Inflammatory macrophage treated with lipopolysaccharide for 4 hours (primary cell): Measurements from ENCODE around the gene KCNK3.

Experiments
- DNase-seq: peaks from one replicate; pipeline ENCODE4 v3.0.0-alpha.2; 2020

Gene KCNK3

GRCh38 chr2:26692897-26693849 is 651 bp downstream of the KCNK3 start:
- no peak for DNase-seq

GRCh38 chr2:26694001-26694400 is 1.5 kb downstream of the KCNK3 start:
- DNase-seq, result no peak

- DNase-seq, result no peak
Observed at GRCh38 chr2:26696351-26696816, 3.9 kb downstream of the KCNK3 start.

DNA sequence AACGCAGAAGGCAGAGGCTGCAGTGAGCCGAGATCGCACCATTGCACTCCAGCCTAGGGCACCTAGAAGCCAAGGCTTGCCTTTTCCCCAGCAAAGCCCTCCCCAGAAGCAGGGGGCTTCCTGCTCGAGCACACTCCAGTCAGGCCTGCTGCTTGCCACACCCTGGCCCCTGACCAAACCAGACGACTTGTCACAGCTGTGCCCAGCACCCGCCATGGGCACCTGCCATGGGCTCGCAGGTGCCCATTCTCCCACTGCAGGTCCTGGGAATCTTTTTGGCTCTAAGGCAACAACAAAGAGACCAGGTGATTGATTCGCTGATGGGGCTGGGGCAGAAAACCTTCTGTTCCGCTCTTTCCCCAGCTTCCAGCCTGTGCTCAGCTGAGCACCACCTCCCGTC is 4.9 kb downstream of the KCNK3 start:
- no peak for DNase-seq

DNA sequence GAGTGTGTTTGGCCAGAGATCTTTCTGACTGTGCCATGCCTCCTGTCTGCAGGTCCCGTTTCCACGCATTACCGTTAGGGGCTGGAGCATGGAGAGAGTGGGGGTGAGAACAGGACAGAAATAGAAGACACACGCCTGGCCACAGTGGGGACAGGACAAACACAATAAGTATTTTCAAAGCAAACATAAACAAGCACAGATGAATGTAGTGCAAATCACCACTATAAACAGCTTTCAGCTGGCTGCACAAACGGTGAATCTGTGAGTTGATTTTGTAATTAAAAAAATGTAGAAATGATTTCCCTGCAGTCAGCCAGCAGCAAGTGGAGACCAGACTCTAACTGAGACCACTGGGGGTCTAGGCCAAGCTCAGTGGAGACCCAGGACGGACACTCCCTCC is 6.8 kb downstream of the KCNK3 start:
- DNase-seq, result no peak

GRCh38 chr2:26700078-26700477 is 7.6 kb downstream of the KCNK3 start:
- no peak for DNase-seq

DNA sequence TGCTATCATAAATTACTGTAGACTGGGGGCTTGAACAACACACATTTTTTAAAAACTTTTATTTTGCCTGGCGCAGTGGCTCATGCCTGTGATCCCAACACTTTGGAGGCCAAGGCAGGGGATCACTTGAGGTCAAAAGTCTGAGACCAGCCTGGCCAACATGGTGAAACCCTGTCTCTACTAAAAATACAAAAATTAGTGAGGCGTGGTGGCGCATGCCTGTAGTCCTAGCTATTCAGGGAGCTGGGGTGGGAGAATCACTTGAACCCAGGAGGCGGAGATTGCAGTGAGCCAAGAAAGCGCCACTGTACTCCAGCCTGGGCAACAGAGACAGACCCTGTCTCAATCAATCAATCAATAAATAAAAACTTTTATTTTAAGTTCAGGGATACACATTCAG is 9.1 kb downstream of the KCNK3 start:
- DNase-seq, result no peak

GRCh38 chr2:26702025-26702424 is 9.5 kb downstream of the KCNK3 start:
- no peak for DNase-seq

DNA sequence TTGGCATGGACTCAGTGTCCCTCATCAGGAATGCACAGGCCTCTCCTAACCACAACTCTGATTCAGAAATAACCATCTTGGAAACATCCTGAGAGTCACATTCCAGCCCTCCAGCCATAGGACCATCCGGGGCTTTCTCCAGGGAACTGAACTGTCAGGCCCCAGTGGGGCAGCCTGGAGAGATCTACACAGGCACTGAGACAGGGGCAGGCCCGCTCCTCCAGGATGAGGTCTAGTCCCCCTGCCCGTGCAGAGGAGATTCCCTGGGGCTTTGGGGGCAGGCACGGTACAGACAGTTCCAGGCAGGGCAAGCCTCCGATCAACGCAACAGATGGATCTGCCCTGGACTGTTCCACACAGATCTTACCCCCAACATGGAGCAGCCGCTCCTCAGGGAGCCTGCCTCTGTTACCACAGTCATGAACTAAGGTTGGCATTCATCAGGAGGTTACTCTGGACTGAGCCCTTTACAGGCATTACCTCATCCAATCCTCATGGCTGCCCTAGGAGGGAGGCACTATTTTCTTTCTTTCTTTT is 12.0 kb downstream of the KCNK3 start:
- no peak for DNase-seq

- DNase-seq, result no peak
Observed at GRCh38 chr2:26705126-26705525, 12.6 kb downstream of the KCNK3 start.

DNA sequence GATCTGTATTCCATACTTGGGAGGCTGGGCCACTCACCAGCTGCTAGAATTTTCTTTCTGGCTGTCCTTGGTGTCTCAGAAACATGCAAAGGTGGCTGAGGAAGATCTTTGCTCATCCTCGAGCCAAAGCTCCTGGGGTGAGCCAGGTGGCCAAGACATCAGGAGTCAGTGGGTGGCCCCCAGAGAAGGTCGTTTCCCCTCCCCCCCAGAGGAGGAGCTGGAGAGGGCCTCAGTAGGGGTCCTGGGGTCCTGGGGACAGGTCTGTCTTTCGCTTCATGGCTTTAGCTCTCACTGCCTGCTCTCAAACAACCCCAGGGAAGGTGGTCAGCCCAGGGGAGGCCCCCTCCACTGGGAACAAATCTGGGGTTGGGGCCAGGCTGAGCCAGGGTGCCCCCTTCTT is 13.6 kb downstream of the KCNK3 start:
- DNase-seq, result no peak

GRCh38 chr2:26706616-26707473 is 14.3 kb downstream of the KCNK3 start:
- DNase-seq, result no peak

- no peak for DNase-seq
Observed at GRCh38 chr2:26707747-26708146, 15.2 kb downstream of the KCNK3 start.

DNA sequence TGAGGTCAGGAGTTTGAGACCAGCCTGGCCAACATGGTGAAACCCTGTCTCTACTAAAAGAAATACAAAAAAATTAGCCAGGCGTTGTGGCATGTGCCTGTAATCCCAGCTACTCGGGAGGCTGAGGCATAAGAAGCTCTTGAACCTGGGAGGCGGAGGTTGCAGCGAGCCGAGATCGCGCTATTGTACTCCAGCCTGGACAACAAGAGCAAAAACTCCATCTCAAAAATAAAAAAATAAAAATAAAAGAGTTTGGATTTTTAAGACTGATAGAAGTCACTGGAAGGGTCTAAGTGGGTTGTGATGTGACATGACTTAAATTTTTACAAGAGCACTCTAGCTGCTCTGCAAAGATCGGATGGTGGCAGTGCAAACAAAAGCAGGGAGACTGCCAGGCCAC is 15.9 kb downstream of the KCNK3 start:
- DNase-seq, result no peak

DNA sequence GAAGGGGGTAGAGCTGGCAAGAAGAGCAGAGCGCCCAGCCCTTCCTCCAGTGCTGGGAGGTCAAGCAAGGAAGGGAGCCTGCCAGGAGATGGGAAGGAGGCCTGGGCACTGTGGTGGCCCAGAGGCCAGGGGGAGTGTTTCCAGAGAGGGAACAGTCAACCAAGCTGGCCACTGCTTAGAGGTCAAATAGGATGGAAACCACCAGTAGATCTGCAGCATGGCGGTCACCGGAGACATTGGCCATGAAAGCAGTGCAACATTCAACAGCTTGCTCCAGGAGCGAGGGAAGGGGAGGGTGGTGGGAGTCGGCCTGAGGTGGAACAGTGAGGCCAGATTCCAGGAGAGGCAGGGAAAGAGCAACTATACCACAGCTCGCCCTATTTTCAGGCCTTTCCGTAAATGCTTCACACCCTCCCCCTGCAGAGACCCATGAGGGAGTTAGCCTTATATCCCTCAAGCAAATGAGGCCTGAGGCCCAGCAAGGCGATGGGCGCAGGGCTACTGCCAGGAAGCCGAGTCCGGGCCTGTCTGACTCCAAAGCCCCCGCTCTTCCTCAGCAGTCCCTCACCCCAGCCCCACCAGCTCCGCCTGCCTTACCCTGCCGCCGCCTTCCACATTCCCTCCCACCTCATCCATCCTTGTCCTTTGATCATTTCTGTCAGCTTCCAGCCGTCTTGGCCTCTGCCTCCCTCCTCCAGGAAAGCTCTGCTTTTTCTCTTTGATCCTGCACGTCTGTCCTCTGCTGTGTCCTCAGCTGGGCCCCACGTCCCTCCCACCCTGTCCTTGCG is 17.0 kb downstream of the KCNK3 start:
- no peak for DNase-seq

DNA sequence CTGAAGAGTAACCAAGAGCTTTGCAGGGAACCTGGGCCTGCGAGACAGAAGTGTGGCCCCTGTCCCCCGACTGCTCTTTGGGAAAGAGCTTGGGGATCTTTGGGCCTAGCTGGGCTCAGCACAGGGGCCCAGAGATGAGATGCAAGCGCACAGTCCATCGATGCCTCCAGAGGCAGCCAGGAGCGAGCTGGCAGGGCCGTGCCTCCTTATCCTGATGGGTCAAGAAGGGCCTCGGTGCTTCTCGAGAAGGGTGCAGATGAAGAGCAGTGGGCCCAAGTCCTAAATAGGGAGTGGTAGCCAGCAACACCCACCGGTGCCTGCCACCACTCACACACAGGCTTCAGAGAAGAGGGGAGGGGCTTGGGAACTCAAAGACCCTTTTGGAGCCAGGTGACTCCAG is 17.6 kb downstream of the KCNK3 start:
- no peak for DNase-seq

DNA sequence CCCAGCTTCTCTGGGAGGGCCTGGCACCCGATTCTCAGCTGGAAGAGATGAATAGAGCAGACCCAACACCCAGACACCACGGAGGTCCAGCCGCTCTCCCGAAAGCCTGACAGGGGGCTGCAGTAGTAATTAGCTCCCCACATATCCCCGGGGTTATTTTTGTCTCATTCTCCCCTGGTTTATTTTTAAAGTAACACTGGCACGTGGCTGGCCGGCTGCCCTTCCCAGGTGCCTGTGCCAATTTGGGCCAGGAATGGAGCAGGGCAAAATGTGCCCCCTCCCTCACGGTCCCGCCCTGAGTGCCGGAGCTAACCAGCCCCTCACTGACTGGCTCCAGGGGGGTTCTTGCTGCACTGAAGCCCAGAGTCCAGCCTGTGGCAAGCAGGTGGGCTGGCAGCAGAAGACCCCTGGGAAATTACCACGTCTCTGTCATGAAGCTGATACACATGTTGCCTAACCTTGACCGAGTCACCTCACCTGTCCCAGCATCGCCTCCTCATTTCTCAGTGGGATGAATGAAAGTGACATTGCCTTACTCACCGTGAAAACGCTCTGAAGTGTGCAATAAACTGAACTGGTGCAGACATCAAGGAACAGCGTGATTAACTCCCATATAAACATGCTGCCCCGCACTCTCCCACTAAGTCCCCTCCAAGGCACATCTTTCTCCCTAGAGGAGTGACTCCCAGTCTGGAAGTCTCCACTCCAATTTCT is 18.4 kb downstream of the KCNK3 start:
- DNase-seq, result no peak

DNA sequence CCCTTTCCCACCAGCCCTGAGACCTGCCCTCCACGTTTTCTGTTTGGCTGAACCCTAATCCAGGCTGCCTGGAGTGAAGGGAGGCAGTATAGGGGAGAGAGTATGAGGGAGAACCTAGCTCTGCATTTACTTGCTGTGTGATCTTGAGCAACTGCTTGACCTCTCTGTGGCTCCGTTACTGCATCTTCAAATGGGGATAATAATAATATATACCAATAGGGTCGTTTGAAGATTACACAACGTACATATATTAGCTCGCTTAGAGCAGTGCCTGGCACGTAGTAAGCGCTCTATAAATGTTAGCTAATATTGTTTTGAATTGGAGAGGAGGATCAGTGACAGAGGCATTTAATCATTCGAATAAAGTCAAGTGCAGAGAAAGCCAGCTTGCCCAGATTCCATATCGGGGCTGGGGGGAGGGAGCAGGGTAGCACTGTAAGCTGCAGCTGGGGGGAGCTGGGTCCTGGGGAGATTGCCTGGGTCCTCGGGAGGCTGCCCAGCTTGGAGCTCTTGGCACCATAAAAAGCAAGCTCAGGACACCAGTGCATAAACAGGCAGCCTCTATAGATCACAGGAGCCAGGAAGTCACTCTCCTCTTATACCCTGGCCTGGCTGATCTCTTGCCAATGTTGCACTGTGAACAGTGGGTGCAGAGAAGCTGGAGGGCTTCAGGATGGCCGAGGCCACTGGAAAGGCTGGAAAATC is 19.1 kb downstream of the KCNK3 start:
- no peak for DNase-seq

GRCh38 chr2:26712486-26713465 is 20.3 kb downstream of the KCNK3 start:
- no peak for DNase-seq
